Adrenal gland (tissue), 5 donors: ENCODE data around the gene MGAT1.

Experiments
- POLR2A ChIP-seq, 2 donors: fragments of 450-650 bp; IDR thresholded peaks; one replicate each; pipeline ENCODE4 v1.6.1; 2017; ENCODE audit warnings: antibody characterized with exemption in 2 of 2, mild to moderate bottlenecking in 2 of 2, moderate library complexity in 1 of 2
- TF ChIP-seq, protein P1 (sequence below), 6 experiments: fragments of 450-650 bp in 4 of 6; fragments of 200-600 bp in 2 of 6; sonication (generic) in 1 of 6; IDR thresholded peaks; 1 replicate in 5 of 6; 2 replicates in 1 of 6; pipeline versions ENCODE4 v1.5.1 to v1.8.0; 2016 to 2021; ENCODE audit warnings: antibody characterized with exemption in 6 of 6, mild to moderate bottlenecking in 2 of 6, moderate library complexity in 1 of 6
- donor health status: DM: no; HTN: no; CAD: no.

GRCh38 chr5:180839935-180840334 lies 37.3 kb upstream of the MGAT1 start:
- TF ChIP-seq, protein P1, sequence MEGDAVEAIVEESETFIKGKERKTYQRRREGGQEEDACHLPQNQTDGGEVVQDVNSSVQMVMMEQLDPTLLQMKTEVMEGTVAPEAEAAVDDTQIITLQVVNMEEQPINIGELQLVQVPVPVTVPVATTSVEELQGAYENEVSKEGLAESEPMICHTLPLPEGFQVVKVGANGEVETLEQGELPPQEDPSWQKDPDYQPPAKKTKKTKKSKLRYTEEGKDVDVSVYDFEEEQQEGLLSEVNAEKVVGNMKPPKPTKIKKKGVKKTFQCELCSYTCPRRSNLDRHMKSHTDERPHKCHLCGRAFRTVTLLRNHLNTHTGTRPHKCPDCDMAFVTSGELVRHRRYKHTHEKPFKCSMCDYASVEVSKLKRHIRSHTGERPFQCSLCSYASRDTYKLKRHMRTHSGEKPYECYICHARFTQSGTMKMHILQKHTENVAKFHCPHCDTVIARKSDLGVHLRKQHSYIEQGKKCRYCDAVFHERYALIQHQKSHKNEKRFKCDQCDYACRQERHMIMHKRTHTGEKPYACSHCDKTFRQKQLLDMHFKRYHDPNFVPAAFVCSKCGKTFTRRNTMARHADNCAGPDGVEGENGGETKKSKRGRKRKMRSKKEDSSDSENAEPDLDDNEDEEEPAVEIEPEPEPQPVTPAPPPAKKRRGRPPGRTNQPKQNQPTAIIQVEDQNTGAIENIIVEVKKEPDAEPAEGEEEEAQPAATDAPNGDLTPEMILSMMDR (IDR thresholded peaks at IDR 0.05), result no peak
- TF ChIP-seq POLR2A (IDR thresholded peaks at IDR 0.05), result no peak
